ENCODE results near the gene ASRGL1. TPM values are rescaled to one million over a fixed set of nuclear protein-coding genes. Genes with fewer than 3 reads are reported as not detected.

Gene ASRGL1
- 0.28 and 0.37 TPM in 2 replicates for total RNA-seq

GRCh38 chr11:62337303-62338181 lies at the start of gene ASRGL1:
ASRGL1 (plus strand) TSS chr11:62337448; CDS start chr11:62337978, 530 bp downstream.

GRCh38 chr11:62298975-62299374 lies 38.3 kb upstream of the ASRGL1 start, which contains the start of gene SCGB1D4:
SCGB1D4 (minus strand) TSS chr11:62299075; CDS start chr11:62299010, 65 bp downstream.

GRCh38 chr11:62418733-62419132 lies 81.5 kb downstream of the ASRGL1 start, which contains the start of gene SCGB1A1:
SCGB1A1 (plus strand) TSS chr11:62419033; CDS start chr11:62419096, 63 bp downstream.

Other genes starting within 250 kb of the ASRGL1 start
- 5.8 and 7.5 TPM in 2 replicates for gene INCENP, start 213.4 kb upstream of the ASRGL1 start, total RNA-seq
- not detected in 2 replicates for gene SCGB1D1, start 147.2 kb upstream of the ASRGL1 start, total RNA-seq
- gene SCGB2A1, start 128.8 kb upstream of the ASRGL1 start, total RNA-seq: not detected in 2 replicates
- gene SCGB1D2, start 95.2 kb upstream of the ASRGL1 start, total RNA-seq: not detected in 2 replicates
- not detected in 2 replicates for gene SCGB2A2, start 67.3 kb upstream of the ASRGL1 start, total RNA-seq
- gene SCGB1D4, start 38.4 kb upstream of the ASRGL1 start, total RNA-seq: not detected in 2 replicates
- not detected in 2 replicates for gene SCGB1A1, start 81.6 kb downstream of the ASRGL1 start, total RNA-seq
- 388 and 488 TPM in 2 replicates for gene AHNAK, start 209.4 kb downstream of the ASRGL1 start, total RNA-seq
- gene EEF1G, start 236.4 kb downstream of the ASRGL1 start, total RNA-seq: 1,708 and 1,734 TPM in 2 replicates

Measured in smooth muscle cell of bladder (primary cell).